Measurements from ENCODE around the gene SMIM45.

The SMIM45 gene

DNA sequence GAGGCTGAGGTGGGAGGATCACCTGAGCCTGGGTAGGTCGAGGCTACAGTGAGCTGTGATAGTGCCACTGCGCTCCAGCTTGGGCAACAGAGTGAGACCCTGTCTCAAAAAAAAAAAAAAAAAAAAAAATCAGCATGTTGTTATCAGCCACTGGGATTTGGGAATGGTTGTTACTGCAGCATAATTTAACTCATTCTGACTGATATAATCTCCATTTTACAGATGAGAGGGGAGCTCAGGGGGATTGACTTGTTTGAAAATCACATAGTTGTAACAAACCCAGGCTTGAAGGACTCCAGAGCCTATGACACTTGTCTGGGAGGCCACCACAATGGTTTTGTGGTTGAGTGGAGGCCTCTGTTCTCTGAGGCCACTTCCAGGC is 14.3 kb downstream of the SMIM45 start:
- in situ Hi-C loops (cut with MboI; ENCODE audit: low sequenced_read_pairs) = loop anchor here (25.0 kb wide), 1 partner anchor 496 kb away; no protein-coding TSS in a partner anchor

DNA sequence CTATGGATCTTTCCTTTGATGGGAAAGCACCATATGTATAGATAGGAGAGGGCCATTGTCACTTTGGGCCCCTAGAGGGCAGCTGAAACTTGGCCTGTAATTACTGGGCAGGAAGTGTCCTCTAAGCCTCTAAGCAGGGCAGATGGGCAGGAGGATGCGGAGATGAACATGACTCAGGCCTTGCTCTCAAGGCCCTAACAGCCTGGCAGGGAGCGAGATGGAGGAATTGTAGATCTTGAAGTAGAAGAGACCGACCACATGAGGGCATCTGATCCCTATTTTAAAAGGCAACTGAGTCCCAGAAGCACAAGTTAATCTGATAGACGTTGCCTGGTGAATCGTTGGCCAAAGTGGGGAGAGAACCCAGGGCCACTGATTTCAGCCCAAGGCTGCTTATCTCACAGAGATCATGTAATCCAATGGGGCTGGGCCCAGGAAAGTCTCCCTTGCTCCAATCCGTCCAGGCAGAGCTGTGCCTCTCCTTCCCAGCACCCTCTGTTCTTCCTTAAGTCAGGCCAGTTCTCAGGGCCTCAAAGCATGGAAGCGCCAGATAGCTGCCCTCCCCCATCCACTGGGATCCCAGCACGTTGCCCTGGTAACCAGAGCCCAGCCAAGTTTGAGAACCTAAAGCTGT is 14.8 kb downstream of the SMIM45 start:
- in situ Hi-C loops (cut with MboI; ENCODE audit: low sequenced_read_pairs) = loop anchor here (25.0 kb wide), 1 partner anchor 496 kb away; no protein-coding TSS in a partner anchor

DNA sequence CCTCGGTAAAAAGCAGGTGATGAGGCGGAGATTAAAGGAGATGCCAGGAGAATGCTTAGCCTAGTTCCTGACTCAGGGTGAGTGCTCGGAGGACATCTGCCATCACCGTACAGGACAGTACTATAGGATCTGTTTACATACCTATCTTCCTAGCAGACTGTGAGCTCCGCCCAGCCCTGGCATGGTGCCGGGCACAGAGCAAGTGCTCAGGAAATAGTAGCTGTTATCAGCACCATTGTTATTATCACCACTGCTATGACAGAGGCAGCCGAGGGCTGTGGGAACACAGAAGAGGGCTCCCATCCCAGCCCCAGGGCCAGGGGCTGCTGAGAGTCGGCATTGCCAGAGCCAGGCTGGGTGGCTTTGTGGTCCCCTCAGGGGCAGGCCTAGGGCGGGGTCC is 16.7 kb downstream of the SMIM45 start:
- in situ Hi-C loops (cut with MboI; ENCODE audit: low sequenced_read_pairs) = loop anchor here (25.0 kb wide), 1 partner anchor 494 kb away; no protein-coding TSS in a partner anchor

DNA sequence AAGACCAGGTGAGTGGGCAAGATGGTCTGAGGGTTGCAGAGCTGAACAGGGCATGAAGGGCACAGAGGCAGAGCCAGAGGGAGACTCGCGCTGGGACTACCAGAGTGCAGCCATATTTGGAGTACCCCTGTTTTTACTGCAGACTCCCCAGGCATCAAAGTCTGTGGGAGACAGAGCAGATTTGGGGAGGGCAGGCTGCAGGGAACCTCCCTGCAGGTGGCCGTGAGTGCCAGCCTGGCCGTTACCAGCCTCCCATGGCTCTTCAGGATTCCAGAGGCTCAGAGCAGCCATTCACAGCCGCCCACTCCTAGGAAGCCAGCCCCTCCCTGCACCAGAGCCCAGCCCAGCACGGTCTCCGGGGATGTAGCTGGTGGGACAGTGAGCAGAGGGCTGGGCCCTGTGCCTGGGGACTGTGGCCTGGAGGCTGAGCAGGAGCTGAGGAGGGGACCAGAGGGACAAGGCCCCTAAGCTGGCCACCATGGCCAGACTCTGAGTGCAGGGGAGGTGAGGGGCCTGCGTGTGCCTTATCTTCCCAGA is 17.2 kb downstream of the SMIM45 start, which contains the start of gene SEPTIN3:
SEPTIN3 (plus strand) TSS at position 334 of the 537 bp plus-strand sequence. CDS start 2,050 bp downstream, outside the sequence.
- in situ Hi-C loops (cut with MboI; ENCODE audit: low sequenced_read_pairs) = loop anchor here (25.0 kb wide), 1 partner anchor 493 kb away; no protein-coding TSS in a partner anchor

DNA sequence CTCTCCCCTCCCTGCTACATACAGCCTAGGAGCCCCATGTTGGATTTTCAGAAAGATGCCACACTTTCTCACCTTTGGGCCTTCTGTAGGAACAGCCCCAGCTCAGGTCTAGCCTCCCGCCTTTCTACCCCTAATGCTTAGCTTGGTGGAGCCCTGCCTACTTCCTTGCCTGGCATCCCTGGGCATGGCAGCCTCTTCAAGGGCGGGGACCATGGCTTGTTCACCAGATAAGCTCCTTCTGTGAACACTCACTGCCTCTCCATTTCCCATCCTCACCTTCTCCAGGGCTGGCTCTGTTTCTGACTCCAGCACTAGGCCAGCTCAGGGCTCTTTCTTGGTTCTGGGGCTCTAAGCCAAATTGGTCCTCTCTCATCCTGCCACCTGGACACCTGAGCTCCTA is 18.7 kb downstream of the SMIM45 start:
- in situ Hi-C loops (cut with MboI; ENCODE audit: low sequenced_read_pairs) = loop anchor here (25.0 kb wide), 1 partner anchor 492 kb away; no protein-coding TSS in a partner anchor

DNA sequence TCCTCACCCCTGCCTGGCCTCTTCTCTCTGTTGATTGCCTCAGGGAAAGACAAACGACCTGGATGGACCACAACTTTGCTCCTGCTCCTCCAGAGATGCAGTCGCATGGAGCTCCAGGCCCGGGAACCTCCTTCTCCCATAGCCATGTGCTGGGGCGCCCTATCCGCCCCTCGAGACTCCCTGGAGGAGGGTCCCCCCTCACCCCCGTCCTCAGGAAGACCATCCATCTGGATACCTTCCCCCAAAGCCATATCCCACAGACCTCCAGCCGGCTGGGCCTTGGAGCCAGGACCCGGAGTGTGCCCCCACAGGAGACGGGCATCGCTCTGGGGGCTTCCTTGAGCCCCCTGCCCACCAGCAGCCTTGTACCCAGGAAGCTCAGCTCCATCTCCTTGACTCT is 19.5 kb downstream of the SMIM45 start:
- in situ Hi-C loops (cut with MboI; ENCODE audit: low sequenced_read_pairs) = loop anchor here (25.0 kb wide), 1 partner anchor 491 kb away; no protein-coding TSS in a partner anchor

DNA sequence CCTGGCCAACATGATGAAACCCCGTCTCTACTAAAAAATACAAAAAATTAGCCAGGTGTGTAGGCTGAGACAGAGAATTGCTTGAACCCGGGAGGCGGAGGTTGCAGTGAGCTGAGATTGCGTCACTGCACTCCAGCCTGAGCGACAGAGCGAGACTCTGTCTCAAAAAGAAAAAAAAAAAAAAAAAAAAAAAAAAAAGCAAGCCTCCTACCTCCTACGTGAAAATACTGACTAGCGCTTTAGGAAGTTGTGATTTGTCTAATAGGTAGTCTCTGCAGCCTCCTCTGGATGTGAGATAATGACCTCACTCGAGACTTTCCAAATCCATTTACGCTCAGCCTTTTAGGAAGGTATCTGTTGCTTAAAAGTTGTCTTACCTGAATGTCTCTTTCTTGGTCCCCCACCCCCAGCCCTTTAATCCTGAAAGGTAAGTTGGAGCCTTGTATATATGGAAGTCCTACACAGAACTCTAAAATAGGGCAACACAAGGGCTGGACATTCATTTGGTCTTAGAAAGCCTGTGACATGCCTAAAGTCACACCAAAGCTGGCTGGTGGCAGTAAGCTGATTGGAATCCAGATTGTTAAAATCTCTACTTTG is 22.8 kb downstream of the SMIM45 start:
- in situ Hi-C loops (cut with MboI; ENCODE audit: low sequenced_read_pairs) = loop anchor here (25.0 kb wide), 1 partner anchor 488 kb away; no protein-coding TSS in a partner anchor

DNA sequence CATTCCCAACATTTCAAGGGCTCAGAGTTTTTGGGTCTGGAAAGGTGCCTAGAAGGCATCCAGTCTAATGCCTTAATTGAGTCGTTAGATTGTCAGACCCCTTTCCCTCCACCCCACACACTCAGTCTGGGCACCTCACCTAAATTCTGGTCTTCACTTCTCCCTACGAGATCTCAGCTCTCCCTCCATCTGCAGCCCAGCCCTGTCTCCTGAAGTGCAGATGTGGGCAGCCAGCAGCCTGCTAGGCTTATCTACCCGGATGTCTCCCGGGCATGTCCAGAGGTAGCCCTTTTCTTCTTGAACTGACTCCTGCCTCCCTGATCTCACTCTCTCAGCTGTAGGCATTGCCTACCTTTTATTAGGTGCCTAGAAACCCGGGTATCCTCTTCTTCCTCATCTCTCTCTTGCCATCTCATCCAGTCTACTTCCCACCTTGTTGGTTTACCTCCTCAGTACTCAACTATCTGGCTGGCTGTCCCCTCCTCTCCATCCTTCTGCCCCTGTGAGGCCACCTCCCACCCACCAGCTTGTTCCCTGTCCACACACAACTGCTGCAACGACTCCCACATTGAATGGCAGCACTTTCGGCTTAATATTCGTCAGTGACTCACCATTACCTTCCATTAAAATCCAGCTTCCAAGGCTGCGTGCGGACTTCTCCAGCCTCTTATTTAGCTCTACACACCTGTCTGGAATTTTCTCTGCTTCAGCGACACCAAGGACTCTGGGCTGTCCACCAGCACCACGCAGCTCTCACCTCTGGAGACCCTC is 23.5 kb downstream of the SMIM45 start:
- in situ Hi-C loops (cut with MboI; ENCODE audit: low sequenced_read_pairs) = no loop called here

DNA sequence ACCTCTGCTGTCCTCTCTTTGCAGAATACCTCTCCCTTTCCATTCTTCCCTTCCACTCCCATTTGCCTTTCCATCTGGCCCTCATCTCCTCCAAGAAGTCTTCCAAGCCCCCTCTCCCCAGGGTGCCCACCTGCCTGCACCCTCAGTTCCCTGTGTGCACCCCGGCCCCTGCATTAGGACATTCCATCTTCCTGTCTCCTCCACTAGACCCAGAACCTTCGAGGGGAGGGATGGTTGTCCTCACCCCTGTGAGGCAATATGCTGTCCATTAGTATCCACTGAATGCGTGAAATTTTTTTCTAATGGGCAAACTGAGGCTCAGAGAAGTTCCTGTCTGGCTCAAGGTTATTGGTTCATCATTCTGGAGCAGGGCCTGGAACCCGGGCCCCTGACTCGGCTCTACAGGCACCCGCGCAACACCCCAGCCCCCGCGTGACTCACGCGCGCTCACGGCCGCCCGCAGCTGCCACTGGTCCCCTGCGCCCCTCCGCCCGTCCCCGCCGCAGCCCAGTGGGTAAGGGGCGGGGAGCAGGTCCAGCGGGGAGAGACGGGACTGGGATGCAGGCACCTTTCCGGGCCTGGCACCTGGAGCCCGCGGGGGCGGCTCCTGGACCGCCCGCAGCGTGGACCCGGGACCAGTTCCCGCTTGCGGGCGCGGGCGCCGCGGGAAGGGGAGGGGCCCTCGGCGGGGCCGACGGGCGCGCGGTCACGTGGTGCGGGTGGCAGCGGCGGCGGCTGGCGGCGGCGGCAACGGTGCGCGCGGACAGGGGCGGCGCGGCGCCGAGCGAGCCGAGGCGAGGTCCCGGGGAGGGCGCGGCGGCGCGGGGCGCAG is 24.3 kb downstream of the SMIM45 start:
- in situ Hi-C loops (cut with MboI; ENCODE audit: low sequenced_read_pairs) = no loop called here

DNA sequence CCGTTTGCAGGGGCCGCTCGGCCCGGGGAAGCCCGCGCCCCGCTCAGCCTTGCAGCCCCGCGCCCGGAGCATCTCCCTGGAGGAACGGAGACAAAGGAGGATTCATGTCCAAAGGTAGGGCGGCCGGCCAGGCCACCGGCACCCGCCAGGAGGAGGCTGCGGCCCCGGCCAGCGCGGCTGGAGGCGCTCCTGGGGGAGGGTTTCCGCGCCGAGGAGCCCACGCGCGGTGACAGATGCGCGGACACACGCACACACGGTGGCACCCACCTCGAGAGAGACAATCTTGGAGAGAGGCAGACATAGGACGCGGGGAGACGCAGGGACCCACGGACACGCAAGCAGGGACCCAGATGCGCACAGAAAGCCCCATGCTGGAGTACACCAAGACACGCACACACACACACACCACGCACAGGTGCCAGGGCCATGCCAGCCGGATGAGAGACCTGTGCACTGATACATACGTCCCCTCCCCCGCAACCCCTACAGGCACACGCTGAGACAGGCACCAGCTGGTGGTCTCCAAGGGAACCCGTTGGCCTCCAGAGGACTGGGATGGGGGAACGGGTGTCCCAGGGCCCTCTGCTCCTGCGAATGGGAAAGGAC is 25.1 kb downstream of the SMIM45 start:
- in situ Hi-C loops (cut with MboI; ENCODE audit: low sequenced_read_pairs) = no loop called here

DNA sequence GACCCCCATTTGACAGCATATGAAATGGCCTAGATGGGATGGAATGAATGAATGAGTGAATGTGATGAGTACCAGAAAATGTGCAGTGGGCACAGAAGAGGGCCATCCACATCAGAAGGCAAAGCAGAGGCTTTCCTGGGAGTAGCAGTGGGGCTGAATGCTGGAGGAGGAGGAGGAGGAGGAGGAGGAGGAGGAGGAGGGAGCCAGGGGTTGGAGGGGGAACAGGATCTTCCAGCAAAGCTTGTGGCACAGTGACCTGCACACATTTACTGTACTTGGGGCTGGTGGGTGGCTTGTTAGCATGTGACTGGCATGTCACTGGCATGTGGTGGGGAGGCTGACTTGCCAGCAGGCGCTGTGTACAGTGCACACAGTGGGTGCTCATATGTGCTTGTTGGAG is 26.8 kb downstream of the SMIM45 start:
- in situ Hi-C loops (cut with MboI; ENCODE audit: low sequenced_read_pairs) = no loop called here

DNA sequence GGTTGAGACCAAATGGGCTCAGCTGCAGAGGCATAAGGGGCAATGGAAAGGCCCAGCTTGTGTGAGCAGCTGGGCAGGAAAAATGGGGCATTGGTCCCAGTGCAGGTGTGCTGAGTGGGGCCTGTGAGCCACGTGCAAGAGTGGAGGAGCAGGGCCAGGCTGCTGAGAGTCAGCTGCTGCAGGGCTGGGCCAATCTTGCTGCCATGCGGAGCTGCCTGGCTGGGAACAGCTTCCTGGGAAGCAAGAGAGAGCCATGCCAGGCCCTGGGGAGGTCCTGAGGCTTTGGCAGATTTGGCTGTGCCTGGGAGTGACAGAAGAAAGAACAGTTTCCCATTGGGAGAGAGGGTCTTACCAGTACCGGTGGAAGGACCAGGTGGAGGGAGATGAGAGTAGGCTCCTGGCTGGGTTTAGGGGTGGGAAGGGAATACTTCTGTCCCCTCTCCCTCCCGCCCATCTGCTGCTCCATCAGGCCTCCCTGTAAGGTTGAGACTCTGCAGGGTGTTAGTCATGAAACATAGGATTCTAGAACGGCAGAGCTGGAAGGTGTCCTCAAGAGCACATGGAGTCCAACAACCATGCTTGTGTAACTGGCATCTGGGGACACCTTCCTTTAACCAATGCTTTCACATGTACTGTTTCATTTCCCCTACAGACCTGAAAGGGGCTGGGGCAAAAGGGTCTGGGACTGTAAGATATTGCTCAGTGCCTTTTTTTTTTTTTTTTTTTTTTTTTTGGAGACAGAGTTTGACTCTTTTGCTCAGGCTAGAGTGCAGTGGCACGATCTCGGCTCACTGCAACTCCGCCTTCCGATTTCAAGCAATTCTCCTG is 27.7 kb downstream of the SMIM45 start:
- in situ Hi-C loops (cut with MboI; ENCODE audit: low sequenced_read_pairs) = no loop called here

DNA sequence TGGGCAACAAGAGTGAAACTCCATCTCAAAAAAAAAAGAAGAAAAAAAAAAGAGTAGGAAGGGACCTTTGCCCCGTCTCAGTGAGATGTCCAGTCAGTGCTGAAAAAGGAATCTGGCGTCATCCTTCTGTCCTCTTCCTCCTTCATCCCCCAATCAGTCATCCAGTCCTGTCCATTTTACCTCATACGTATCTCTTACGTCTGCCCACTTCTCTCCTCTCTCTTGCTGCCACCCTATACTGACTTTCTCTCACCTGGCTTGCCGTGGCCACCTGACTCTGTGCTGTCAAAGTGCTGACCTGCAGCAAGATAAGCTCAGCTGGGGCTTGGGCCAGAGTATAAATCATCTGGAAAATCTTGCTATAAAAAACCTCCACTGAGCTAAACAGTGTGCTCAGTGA is 30.9 kb downstream of the SMIM45 start:
- in situ Hi-C loops (cut with MboI; ENCODE audit: low sequenced_read_pairs) = no loop called here

DNA sequence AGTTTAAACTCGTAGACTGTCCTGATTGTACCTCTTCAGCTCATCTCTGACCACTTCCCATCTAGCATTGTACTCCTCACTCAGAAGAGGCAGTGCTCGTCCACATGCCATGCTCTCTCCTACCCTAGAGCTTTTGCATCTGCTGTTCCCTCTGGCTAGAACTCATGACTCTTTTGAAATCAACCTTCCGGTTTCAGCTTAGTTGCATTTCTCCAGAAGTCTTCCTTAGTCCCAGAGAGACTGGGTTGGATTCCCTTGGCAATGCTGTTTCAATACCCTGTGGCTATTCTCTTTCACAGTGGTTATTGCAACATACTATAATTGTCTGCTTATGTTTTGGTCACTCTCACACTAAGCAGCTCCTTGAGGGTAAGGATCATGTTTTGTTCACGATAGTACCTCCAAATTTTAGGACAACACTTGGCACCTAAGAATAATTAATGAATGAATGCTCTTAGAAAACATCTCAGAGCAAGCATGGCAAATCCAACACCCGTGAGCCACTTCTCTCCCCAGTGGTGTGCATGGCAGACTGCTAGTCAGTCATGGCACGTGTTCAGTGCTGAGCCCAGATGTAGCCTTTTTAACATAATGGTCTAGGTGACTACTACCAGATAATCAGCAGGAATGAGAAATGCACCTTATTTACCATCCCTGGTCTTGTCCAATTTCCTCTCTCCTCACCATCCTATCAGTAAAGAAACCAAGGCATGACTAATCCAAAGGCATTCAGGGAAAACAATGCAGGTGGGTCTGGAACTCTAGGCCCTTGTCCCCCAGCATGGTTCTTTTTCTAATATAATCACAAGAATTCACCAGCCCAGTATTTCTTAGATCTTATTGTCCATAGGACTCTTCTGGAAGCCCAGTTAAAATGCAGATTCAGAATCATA is 31.8 kb downstream of the SMIM45 start:
- in situ Hi-C loops (cut with MboI; ENCODE audit: low sequenced_read_pairs) = no loop called here

DNA sequence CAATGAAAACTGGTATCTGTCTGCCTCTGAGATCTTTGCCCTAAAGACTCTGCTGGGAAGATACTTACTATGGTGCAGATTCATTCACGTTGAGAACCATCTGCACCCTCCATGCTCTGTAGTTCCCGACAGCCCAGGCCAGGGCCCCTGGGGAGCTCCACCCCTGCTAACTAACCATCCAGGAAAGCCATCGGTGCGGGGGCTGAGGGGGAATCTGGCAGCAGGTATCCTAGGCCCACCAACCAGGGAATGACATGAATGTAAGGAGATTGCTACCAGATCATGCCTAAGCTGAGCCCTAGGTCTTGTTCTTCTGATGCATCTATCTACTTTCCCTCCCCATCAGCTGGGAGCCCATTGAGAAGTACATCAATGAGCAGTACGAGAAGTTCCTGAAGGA is 35.3 kb downstream of the SMIM45 start:
- in situ Hi-C loops (cut with MboI; ENCODE audit: low sequenced_read_pairs) = no loop called here

DNA sequence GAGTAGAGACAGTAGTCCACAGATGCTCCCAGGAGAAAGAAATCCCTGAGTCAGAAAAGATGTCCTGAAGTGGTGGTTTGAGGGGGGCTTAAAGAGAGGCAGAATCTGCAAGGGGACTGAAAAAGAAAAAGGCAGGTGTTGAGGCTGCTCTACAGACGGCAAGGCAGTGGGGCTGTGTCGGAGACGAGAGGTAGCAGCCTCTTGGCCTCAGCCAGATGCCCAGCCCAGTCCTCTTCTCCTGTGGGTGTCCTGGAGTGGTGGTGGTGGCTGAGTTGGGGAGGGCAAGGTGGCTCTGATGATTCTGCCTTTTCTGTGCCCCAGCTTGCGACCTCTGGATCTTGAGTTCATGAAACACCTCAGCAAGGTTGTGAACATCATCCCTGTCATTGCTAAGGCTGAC is 37.3 kb downstream of the SMIM45 start:
- in situ Hi-C loops (cut with MboI; ENCODE audit: low sequenced_read_pairs) = no loop called here

DNA sequence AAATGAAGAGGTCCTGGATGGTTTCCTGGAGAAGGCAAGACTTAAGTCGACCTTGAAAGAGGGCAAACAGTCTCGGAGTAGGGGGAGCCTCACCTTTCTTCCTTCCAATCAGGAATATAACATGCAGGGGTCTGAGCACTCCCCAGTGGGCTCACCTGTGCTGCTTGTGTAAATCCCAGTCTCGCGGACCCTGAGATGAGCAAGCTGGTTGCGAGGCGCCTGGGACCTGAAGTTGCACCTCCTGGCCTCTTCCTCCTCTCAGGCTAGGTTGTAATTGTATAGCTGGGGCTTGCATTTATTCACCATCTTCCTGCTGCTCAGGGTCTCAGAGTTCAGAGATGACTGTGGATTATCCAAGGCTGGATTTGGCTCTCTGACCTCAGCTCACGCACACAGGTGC is 39.2 kb downstream of the SMIM45 start:
- in situ Hi-C loops (cut with MboI; ENCODE audit: low sequenced_read_pairs) = no loop called here

DNA sequence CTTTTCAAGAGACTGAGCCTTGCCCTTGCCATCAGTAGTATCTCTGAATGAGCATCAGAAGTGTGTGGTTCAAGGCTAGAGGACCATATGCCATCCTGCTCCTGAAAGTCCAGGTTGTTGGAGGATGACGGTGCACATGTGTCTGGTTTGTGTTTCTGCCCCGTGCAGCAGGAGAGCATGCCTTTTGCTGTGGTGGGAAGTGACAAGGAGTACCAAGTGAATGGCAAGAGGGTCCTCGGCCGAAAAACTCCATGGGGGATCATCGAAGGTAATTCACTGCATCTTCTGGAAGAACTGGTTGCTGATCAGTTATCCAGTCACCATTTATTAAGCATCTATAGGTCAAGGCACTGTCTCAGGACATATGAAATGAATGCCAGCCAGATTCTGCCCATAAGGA is 40.5 kb downstream of the SMIM45 start:
- in situ Hi-C loops (cut with MboI; ENCODE audit: low sequenced_read_pairs) = no loop called here

Measured in HL-60/S4 treated with phorbol 12-myristate 13-acetate at 8.2 ng/mL for 4 days and 3 days (cell line).